ENCODE measurements around the gene RETREG3.

The RETREG3 gene

DNA sequence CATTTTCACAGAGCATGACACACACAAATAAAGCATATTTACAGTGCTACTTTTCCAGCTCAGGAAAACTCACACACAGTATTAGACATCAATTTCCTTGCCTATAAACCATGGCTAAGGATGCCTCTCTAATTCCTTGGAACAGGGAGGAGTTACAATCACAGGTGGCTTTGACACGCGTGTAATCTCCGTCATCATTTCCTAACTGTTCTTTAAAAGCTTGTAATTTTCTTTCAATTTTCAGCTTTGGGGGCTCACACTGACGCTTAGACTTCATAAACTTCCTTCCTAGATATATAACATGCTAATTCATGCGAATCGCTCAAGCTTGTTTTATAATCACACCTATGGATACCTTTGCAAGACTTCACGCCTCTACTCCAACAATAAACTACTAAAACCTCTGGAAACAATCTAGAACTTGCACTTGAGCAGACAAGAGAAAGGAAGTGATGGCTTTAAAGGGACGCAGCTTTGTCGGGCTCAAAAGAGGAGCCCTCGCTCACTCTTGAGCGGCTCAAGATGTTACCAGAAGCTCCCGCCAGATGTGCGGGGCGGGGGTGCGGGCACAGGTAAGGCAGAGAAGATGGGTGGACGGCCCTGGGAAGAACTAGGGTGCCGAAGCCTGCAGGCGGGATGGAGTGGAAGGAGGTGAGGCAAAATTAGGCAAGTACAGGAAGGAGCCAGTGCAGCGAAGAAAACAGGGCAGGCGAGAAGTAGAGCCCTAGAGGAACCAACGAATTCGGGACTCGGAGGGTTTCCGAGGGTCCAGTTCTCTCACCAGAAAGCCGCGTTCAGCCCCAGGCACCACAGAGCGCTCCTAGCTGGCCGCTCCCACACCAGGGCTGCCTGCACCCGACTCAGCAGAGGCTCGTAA, 631 bp downstream of the RETREG3 start:
- TF ChIP-seq TAF1 (IDR thresholded peaks at IDR 0.05; ENCODE audit: borderline replicate concordance, low read depth, low read length) (no peak), POLR2A (IDR thresholded peaks at IDR 0.05; ENCODE audit: low read depth, low read length) (no peak), POLR2AphosphoS5 (IDR thresholded peaks at IDR 0.05; ENCODE audit: low read depth, low read length) (no peak)

DNA sequence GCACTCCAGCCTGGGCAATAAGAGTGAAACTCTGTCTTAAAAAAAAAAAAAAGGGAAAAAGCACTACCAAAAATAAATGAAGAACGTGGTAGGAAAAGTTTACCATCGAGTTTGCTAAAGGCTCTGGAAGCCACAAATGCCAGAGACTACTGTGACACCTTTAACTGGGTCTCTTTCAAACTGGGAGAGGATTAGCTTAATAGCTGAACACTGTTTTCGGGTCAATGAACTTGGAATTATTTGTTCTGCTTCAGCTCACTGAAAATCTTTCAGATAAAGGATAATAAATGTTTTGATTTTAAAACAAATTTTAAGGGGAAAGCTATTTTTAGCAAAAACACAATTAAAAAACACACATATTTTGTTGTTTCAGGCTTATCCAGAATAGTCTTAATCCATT, 1.4 kb downstream of the RETREG3 start:
- FAIRE-seq (no peak), DNase-seq (ENCODE audit: insufficient read length) (no peak)
- TF ChIP-seq POLR2A (IDR thresholded peaks at IDR 0.05; ENCODE audit: low read depth, low read length) (no peak), POLR2AphosphoS5 (IDR thresholded peaks at IDR 0.05; ENCODE audit: low read depth, low read length) (no peak), TAF1 (IDR thresholded peaks at IDR 0.05; ENCODE audit: borderline replicate concordance, low read depth, low read length) (no peak)

More for the DNA sequence above, 631 bp downstream of the RETREG3 start:
- peak; percentile 27 for FAIRE-seq
- DNase-seq (ENCODE audit: insufficient read length): no peak

DNA sequence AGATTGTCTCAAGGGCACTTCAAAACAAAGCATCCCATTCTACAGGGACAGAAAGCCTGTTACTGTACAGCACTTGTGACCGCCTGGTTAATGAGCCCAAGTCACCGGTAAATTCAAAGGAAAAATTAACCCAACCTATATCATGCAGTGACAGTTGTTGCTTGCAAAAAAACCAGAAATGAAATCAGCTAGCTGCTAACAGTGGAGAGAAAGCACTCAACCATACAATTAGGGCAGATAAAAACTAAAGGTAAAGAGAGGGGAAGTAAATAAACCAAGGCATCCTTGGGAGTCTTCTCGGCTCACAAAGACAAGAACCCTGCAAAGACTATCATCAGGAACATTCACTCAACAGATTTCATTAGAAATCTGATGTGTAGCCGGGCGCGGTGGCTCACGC, 5.9 kb downstream of the RETREG3 start:
- DNase-seq (ENCODE audit: insufficient read length): no peak
- FAIRE-seq: no peak
- no peak for TF ChIP-seq POLR2A (IDR thresholded peaks at IDR 0.05; ENCODE audit: low read depth, low read length)
- no peak for TF ChIP-seq POLR2AphosphoS5 (IDR thresholded peaks at IDR 0.05; ENCODE audit: low read depth, low read length)
- no peak for TF ChIP-seq TAF1 (IDR thresholded peaks at IDR 0.05; ENCODE audit: borderline replicate concordance, low read depth, low read length)

DNA sequence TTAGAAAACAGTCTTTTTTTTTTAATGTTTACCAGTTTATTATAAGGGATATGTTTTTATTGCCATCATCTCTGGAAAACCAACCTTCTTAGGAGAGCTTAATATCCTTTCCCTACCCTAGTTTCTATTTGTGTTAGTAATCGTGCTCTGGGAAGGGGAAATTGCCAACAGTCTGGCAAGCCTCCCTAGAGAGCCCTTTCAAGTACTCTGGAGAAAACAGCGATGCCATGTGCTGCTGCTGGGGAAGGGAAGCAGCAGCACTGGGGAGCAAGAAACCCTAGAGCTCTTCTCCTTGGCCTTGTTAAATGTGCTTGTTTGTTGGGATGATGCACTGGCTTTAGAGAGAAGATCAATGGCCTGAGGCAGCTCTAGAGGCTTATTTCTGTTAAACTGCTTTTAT, 10.3 kb downstream of the RETREG3 start:
- FAIRE-seq (no peak), DNase-seq (ENCODE audit: insufficient read length) (no peak)
- TF ChIP-seq TAF1 (IDR thresholded peaks at IDR 0.05; ENCODE audit: borderline replicate concordance, low read depth, low read length): no peak
- no peak for TF ChIP-seq POLR2A (IDR thresholded peaks at IDR 0.05; ENCODE audit: low read depth, low read length)
- TF ChIP-seq POLR2AphosphoS5 (IDR thresholded peaks at IDR 0.05; ENCODE audit: low read depth, low read length): no peak

DNA sequence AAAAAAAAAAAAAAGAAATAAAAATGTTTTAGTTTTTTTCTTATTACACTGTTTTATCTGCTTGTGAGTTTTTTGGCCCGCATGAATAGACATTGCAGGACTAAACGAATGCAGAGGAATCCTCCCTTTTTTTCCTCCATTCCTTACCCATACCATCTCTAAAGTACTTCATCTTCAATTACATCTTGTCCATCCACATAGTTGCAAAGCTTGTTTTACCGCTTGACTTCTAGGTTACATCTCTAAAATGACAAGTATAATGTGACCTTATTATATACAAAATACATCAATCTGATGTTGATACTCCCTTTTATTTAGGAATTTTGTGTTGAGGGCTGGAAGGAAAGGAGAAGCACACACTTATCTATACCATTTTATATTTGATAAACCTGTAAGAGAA, 12.8 kb downstream of the RETREG3 start:
- DNase-seq (ENCODE audit: insufficient read length): no peak
- no peak for TF ChIP-seq TAF1 (IDR thresholded peaks at IDR 0.05; ENCODE audit: borderline replicate concordance, low read depth, low read length)
- TF ChIP-seq POLR2A (IDR thresholded peaks at IDR 0.05; ENCODE audit: low read depth, low read length): no peak
- TF ChIP-seq POLR2AphosphoS5 (IDR thresholded peaks at IDR 0.05; ENCODE audit: low read depth, low read length): no peak
- no peak for FAIRE-seq

DNA sequence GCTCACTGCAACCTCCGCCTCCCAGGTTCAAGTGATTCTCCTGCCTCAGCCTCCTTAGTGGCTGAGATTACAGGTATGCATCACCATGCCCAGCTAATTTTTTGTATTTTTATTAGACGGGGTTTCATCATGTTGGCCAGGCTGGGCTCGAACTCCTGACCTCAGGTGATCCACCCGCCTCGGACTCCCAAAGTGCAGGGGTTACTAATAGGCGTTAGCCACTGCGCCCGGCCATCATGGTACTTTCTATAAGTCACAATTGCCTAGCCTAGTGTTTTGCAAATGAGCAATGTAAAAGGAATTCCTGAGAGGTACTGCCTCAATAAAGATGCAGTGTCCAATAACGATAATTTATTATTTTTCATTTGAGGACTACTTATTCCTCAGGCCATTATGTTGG, 17.8 kb downstream of the RETREG3 start:
- no peak for DNase-seq (ENCODE audit: insufficient read length)
- TF ChIP-seq TAF1 (IDR thresholded peaks at IDR 0.05; ENCODE audit: borderline replicate concordance, low read depth, low read length) (no peak), POLR2A (IDR thresholded peaks at IDR 0.05; ENCODE audit: low read depth, low read length) (no peak), POLR2AphosphoS5 (IDR thresholded peaks at IDR 0.05; ENCODE audit: low read depth, low read length) (no peak)
- FAIRE-seq: no peak

DNA sequence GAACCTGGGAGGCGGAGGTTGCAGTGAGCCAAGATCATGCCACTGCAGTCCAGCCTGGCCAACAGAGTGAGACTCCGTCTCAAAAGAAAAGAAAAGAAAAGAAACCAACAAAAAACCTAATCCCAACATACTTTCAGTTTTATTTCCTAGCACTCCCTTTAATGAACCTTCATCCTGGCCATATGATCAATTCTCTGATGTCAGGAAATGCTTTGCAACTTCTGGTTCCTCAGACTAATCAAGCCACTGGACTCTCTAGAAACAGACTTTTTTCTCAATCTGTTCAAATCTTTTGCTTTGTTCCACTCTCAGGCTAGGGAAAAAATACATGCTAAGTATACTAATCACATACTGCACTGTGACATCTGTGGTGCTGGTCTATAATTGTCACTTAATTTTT, 18.3 kb downstream of the RETREG3 start:
- TF ChIP-seq POLR2A (IDR thresholded peaks at IDR 0.05; ENCODE audit: low read depth, low read length) (no peak), TAF1 (IDR thresholded peaks at IDR 0.05; ENCODE audit: borderline replicate concordance, low read depth, low read length) (no peak), POLR2AphosphoS5 (IDR thresholded peaks at IDR 0.05; ENCODE audit: low read depth, low read length) (no peak)
- DNase-seq (ENCODE audit: insufficient read length) (no peak), FAIRE-seq (no peak)

DNA sequence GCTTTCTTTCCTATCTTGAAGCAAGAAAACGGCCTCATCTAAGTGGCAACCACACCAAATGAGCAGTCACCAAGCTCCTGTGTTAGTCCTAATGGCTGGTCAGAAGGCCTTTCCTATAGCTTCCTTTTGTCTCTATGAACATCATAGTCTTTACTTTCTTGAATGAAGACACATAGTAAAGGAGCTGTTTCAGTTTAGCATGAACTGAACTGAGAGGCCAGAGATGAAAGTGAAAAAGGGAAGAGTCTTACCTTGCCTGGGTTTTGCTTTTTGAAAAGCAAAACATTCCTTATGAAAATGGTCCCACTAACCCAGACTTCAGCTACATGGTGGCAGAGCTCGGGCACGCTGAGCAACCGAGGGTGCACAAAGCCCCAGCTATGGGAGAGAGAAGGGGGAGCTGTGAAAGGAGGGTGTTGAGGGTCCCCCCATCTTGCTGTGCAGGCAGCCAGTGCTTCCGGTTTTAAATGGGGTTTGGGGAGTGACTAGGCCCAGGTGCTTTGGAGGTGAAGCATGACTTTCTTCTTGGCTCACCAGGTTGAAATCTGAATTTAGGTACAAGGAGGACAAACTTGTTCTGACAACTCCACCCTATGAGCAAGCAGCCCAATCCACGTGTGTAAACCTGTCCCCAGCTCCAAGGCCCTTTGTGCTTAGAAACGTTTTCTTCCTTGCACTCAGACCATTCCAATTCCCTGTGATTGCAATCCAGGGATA, 22.5 kb downstream of the RETREG3 start:
- FAIRE-seq (peak; percentile 88), DNase-seq (ENCODE audit: insufficient read length) (peak; percentile 57)
- TF ChIP-seq POLR2A (IDR thresholded peaks at IDR 0.05; ENCODE audit: low read depth, low read length) (no peak), TAF1 (IDR thresholded peaks at IDR 0.05; ENCODE audit: borderline replicate concordance, low read depth, low read length) (no peak), POLR2AphosphoS5 (IDR thresholded peaks at IDR 0.05; ENCODE audit: low read depth, low read length) (no peak)

DNA sequence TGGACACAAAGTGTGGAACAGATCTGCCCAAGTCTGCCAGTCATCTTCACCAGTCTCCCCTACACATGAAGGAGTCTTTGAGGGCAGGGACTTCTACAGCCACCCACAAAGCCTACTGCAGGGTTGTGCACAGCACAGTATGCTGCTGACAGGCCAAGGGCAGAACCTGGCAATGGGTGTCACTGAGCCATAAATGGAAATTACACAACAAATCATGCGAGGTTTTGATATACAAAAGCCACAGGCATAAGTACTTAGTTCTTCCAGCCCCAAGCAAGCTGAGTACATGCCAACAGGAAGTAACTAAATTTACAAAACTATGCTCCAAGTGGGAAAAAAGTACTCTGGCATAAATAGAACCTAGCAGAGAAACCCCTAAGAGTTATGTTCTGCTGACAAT, 23.8 kb downstream of the RETREG3 start:
- TF ChIP-seq POLR2AphosphoS5 (IDR thresholded peaks at IDR 0.05; ENCODE audit: low read depth, low read length) (no peak), TAF1 (IDR thresholded peaks at IDR 0.05; ENCODE audit: borderline replicate concordance, low read depth, low read length) (no peak), POLR2A (IDR thresholded peaks at IDR 0.05; ENCODE audit: low read depth, low read length) (no peak)
- DNase-seq (ENCODE audit: insufficient read length) (no peak), FAIRE-seq (no peak)

DNA sequence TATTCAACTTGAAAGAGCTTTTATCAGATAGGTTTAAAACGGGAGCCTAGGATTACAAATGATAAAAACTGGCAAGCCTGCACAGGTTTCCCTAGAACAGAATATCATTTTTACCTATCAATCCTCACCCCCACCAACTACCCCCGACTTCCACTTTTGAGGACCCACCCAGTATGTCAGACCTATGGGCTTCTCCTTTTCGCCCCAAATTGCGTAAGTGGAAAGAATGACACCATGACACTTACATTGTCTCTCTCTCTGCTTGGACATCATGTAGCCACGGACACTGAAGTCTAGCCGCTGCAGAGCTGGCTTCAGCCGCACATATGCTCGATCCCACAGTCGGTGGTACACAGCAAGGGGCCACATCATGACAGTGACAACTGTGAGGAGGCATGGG, 24.3 kb downstream of the RETREG3 start:
- TF ChIP-seq TAF1 (IDR thresholded peaks at IDR 0.05; ENCODE audit: borderline replicate concordance, low read depth, low read length): no peak
- TF ChIP-seq POLR2AphosphoS5 (IDR thresholded peaks at IDR 0.05; ENCODE audit: low read depth, low read length): no peak
- TF ChIP-seq POLR2A (IDR thresholded peaks at IDR 0.05; ENCODE audit: low read depth, low read length): no peak
- FAIRE-seq (no peak), DNase-seq (ENCODE audit: insufficient read length) (no peak)

DNA sequence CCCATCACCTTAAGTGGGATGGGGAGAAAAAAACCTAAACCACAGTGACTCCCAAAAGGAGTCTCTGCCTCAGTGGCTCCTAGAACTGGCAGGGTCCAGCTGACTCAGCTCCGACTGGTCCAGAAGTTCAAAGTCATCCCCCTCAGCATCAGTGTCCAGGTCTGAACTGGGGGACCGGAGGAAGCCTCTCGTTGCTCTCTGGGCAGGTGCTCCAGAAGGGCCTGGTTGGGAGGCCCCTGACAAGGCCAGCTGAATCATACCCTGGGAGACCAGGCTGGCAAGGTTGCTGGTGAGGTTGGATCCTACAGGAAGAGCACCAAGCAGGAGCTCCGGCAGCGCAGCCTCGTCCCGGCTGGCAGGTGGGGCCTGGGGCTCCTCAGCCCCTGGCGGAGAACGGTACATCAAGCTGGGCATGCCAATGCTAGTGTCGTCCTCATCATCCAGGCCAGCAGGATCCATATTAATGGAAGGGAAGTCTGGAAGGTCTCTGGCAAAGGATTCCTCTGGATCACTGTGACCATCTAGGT, 27.4 kb downstream of the RETREG3 start:
- TF ChIP-seq POLR2A (IDR thresholded peaks at IDR 0.05; ENCODE audit: low read depth, low read length): no peak
- TF ChIP-seq POLR2AphosphoS5 (IDR thresholded peaks at IDR 0.05; ENCODE audit: low read depth, low read length): no peak
- no peak for TF ChIP-seq TAF1 (IDR thresholded peaks at IDR 0.05; ENCODE audit: borderline replicate concordance, low read depth, low read length)
- DNase-seq (ENCODE audit: insufficient read length) (no peak), FAIRE-seq (no peak)
